Measurements from ENCODE around the gene ENTPD1.

ENTPD1 gene

GRCh38 chr10:95810198-95810976 is 54.4 kb downstream of the ENTPD1 start:
- Histone ChIP-seq H4K91ac (ENCODE audit: low read length) (no peak overlapping the region), H3K4me2 (ENCODE audit: low read length, poor library complexity, severe bottlenecking) (no peak overlapping the region), H2BK120ac (ENCODE audit: low read depth, low read length) (no peak overlapping the region), H2BK12ac (ENCODE audit: low read length in 2 of 2) (peak overlapping the region in 1 of 2 experiments; percentile 24), H3K18ac (ENCODE audit: low read depth in 1 of 2, low read length in 2 of 2) (no peak overlapping the region), H3K14ac (ENCODE audit: low read length in 2 of 2) (no peak overlapping the region), H3K27ac (ENCODE audit: low read length, poor library complexity, severe bottlenecking) (no peak overlapping the region), H2AK5ac (ENCODE audit: low read length, severe bottlenecking) (no peak overlapping the region), H2AFZ (ENCODE audit: low read depth, low read length) (no peak overlapping the region), H3K23ac (ENCODE audit: low read length in 2 of 2) (no peak overlapping the region), H3K9me3 (ENCODE audit: control insufficient read depth, low read length) (no peaks in the 10 kb centered on the region), H3K4me1 (ENCODE audit: control insufficient read depth, insufficient read depth, low read depth, low read length) (peaks cover 2% of the 10 kb centered on the region), H3K9ac (ENCODE audit: low read length) (no peak overlapping the region), H3K36me3 (ENCODE audit: control insufficient read depth in 1 of 2, insufficient read depth in 2 of 2, low read depth in 1 of 2, low read length in 2 of 2) (peaks cover 0 to 6% of the 10 kb centered on the region in 2 experiments), H2BK5ac (ENCODE audit: low read depth, low read length, poor library complexity, severe bottlenecking) (no peak overlapping the region), H3K4me3 (ENCODE audit: insufficient read depth in 1 of 2, low read depth in 1 of 2, low read length in 2 of 2) (no peak overlapping the region), H3K79me1 (replicated peaks; ENCODE audit: low read length, poor library complexity, severe bottlenecking) (no peaks in the 10 kb centered on the region), H2BK15ac (ENCODE audit: low read depth, poor library complexity, severe bottlenecking) (no peak overlapping the region), H4K8ac (ENCODE audit: low read length) (no peak overlapping the region), H3K27me3 (ENCODE audit: control insufficient read depth in 1 of 2, insufficient read depth in 1 of 2, low read length in 2 of 2) (no peaks in the 10 kb centered on the region), H3K4ac (ENCODE audit: low read depth in 1 of 2, low read length in 2 of 2) (no peak overlapping the region)
- 92% methylated on average over 16 of the region's 20 CpGs for WGBS
- DNase-seq, result no peak

- H3K4ac ChIP-seq (ENCODE audit: low read depth in 1 of 2, low read length in 2 of 2), result no peak overlapping the region
- no peaks in the 10 kb centered on the region for H3K9me3 ChIP-seq (ENCODE audit: control insufficient read depth, low read length)
- H4K91ac ChIP-seq (ENCODE audit: low read length), result peak overlapping the region; percentile 67
- H2BK15ac ChIP-seq (ENCODE audit: low read depth, poor library complexity, severe bottlenecking), result peak overlapping the region; percentile 19
- H3K4me3 ChIP-seq (ENCODE audit: insufficient read depth in 1 of 2, low read depth in 1 of 2, low read length in 2 of 2), result no peak overlapping the region
- H3K27me3 ChIP-seq (ENCODE audit: control insufficient read depth in 1 of 2, insufficient read depth in 1 of 2, low read length in 2 of 2), result no peaks in the 10 kb centered on the region
- no peak overlapping the region for H2AFZ ChIP-seq (ENCODE audit: low read depth, low read length)
- H2BK12ac ChIP-seq (ENCODE audit: low read length in 2 of 2), result peak overlapping the region; percentile 27 to 94
- no peak overlapping the region for H3K27ac ChIP-seq (ENCODE audit: low read length, poor library complexity, severe bottlenecking)
- peaks cover 0 to 6% of the 10 kb centered on the region in 2 experiments for H3K36me3 ChIP-seq (ENCODE audit: control insufficient read depth in 1 of 2, insufficient read depth in 2 of 2, low read depth in 1 of 2, low read length in 2 of 2)
- H3K4me2 ChIP-seq (ENCODE audit: low read length, poor library complexity, severe bottlenecking), result no peak overlapping the region
- H3K4me1 ChIP-seq (ENCODE audit: control insufficient read depth, insufficient read depth, low read depth, low read length), result peaks cover 2% of the 10 kb centered on the region
- no peak overlapping the region for H2BK5ac ChIP-seq (ENCODE audit: low read depth, low read length, poor library complexity, severe bottlenecking)
- no peak overlapping the region for H3K23ac ChIP-seq (ENCODE audit: low read length in 2 of 2)
- H2BK120ac ChIP-seq (ENCODE audit: low read depth, low read length), result peak overlapping the region; percentile 64
- H3K18ac ChIP-seq (ENCODE audit: low read depth in 1 of 2, low read length in 2 of 2), result peak overlapping the region; percentile 46 to 73
- no peak for DNase-seq
- H3K9ac ChIP-seq (ENCODE audit: low read length), result no peak overlapping the region
- 100% methylated on average over 1 of the region's 3 CpGs for WGBS
- no peak overlapping the region for H3K14ac ChIP-seq (ENCODE audit: low read length in 2 of 2)
- H3K79me1 ChIP-seq (replicated peaks; ENCODE audit: low read length, poor library complexity, severe bottlenecking), result no peaks in the 10 kb centered on the region
- peak overlapping the region; percentile 84 for H4K8ac ChIP-seq (ENCODE audit: low read length)
- H2AK5ac ChIP-seq (ENCODE audit: low read length, severe bottlenecking), result no peak overlapping the region
Observed at GRCh38 chr10:95813054-95813685, 57.2 kb downstream of the ENTPD1 start.

GRCh38 chr10:95814011-95814727 is 58.2 kb downstream of the ENTPD1 start:
- H4K8ac ChIP-seq (ENCODE audit: low read length), result peak overlapping the region; percentile 90
- peak overlapping the region in 1 of 2 experiments; percentile 84 for H3K18ac ChIP-seq (ENCODE audit: low read depth in 1 of 2, low read length in 2 of 2)
- H3K27ac ChIP-seq (ENCODE audit: low read length, poor library complexity, severe bottlenecking), result peak overlapping the region; percentile 8
- H3K4ac ChIP-seq (ENCODE audit: low read depth in 1 of 2, low read length in 2 of 2), result peak overlapping the region; percentile 69 to 98
- H2AK5ac ChIP-seq (ENCODE audit: low read length, severe bottlenecking), result peak overlapping the region; percentile 46
- no peaks in the 10 kb centered on the region for H3K79me1 ChIP-seq (replicated peaks; ENCODE audit: low read length, poor library complexity, severe bottlenecking)
- H3K36me3 ChIP-seq (ENCODE audit: control insufficient read depth in 1 of 2, insufficient read depth in 2 of 2, low read depth in 1 of 2, low read length in 2 of 2), result peaks cover 0 to 6% of the 10 kb centered on the region in 2 experiments
- peak overlapping the region; percentile 72 to 92 for H2BK12ac ChIP-seq (ENCODE audit: low read length in 2 of 2)
- no peaks in the 10 kb centered on the region for H3K9me3 ChIP-seq (ENCODE audit: control insufficient read depth, low read length)
- H2BK120ac ChIP-seq (ENCODE audit: low read depth, low read length), result peak overlapping the region; percentile 58
- H3K14ac ChIP-seq (ENCODE audit: low read length in 2 of 2), result no peak overlapping the region
- peak overlapping the region; percentile 78 for H4K91ac ChIP-seq (ENCODE audit: low read length)
- WGBS, result 43% methylated on average over 5 of the region's 7 CpGs
- H2AFZ ChIP-seq (ENCODE audit: low read depth, low read length), result no peak overlapping the region
- no peaks in the 10 kb centered on the region for H3K27me3 ChIP-seq (ENCODE audit: control insufficient read depth in 1 of 2, insufficient read depth in 1 of 2, low read length in 2 of 2)
- peaks cover 2% of the 10 kb centered on the region for H3K4me1 ChIP-seq (ENCODE audit: control insufficient read depth, insufficient read depth, low read depth, low read length)
- no peak overlapping the region for H3K9ac ChIP-seq (ENCODE audit: low read length)
- no peak overlapping the region for H3K4me2 ChIP-seq (ENCODE audit: low read length, poor library complexity, severe bottlenecking)
- no peak overlapping the region for H2BK15ac ChIP-seq (ENCODE audit: low read depth, poor library complexity, severe bottlenecking)
- no peak overlapping the region for H3K23ac ChIP-seq (ENCODE audit: low read length in 2 of 2)
- no peak overlapping the region for H3K4me3 ChIP-seq (ENCODE audit: insufficient read depth in 1 of 2, low read depth in 1 of 2, low read length in 2 of 2)
- DNase-seq, result peak; percentile 90
- no peak overlapping the region for H2BK5ac ChIP-seq (ENCODE audit: low read depth, low read length, poor library complexity, severe bottlenecking)

- no peak overlapping the region for H3K4ac ChIP-seq (ENCODE audit: low read depth in 1 of 2, low read length in 2 of 2)
- H3K79me1 ChIP-seq (replicated peaks; ENCODE audit: low read length, poor library complexity, severe bottlenecking), result no peaks in the 10 kb centered on the region
- no peak overlapping the region for H2BK5ac ChIP-seq (ENCODE audit: low read depth, low read length, poor library complexity, severe bottlenecking)
- H3K9me3 ChIP-seq (ENCODE audit: control insufficient read depth, low read length), result no peaks in the 10 kb centered on the region
- H3K27ac ChIP-seq (ENCODE audit: low read length, poor library complexity, severe bottlenecking), result no peak overlapping the region
- H2BK12ac ChIP-seq (ENCODE audit: low read length in 2 of 2), result peak overlapping the region in 1 of 2 experiments; percentile 12
- no peak overlapping the region for H3K23ac ChIP-seq (ENCODE audit: low read length in 2 of 2)
- H3K4me2 ChIP-seq (ENCODE audit: low read length, poor library complexity, severe bottlenecking), result no peak overlapping the region
- H4K8ac ChIP-seq (ENCODE audit: low read length), result no peak overlapping the region
- DNase-seq, result no peak
- H3K4me3 ChIP-seq (ENCODE audit: insufficient read depth in 1 of 2, low read depth in 1 of 2, low read length in 2 of 2), result no peak overlapping the region
- 97% methylated on average over 2 of the region's 2 CpGs for WGBS
- no peaks in the 10 kb centered on the region for H3K27me3 ChIP-seq (ENCODE audit: control insufficient read depth in 1 of 2, insufficient read depth in 1 of 2, low read length in 2 of 2)
- no peak overlapping the region for H2BK15ac ChIP-seq (ENCODE audit: low read depth, poor library complexity, severe bottlenecking)
- H3K14ac ChIP-seq (ENCODE audit: low read length in 2 of 2), result no peak overlapping the region
- no peak overlapping the region for H2AK5ac ChIP-seq (ENCODE audit: low read length, severe bottlenecking)
- H3K4me1 ChIP-seq (ENCODE audit: control insufficient read depth, insufficient read depth, low read depth, low read length), result peaks cover 2% of the 10 kb centered on the region
- H3K36me3 ChIP-seq (ENCODE audit: control insufficient read depth in 1 of 2, insufficient read depth in 2 of 2, low read depth in 1 of 2, low read length in 2 of 2), result no peaks in the 10 kb centered on the region
- H2AFZ ChIP-seq (ENCODE audit: low read depth, low read length), result no peak overlapping the region
- H2BK120ac ChIP-seq (ENCODE audit: low read depth, low read length), result no peak overlapping the region
- H3K18ac ChIP-seq (ENCODE audit: low read depth in 1 of 2, low read length in 2 of 2), result peak overlapping the region; percentile 11 to 54
- H4K91ac ChIP-seq (ENCODE audit: low read length), result peak overlapping the region; percentile 36
- no peak overlapping the region for H3K9ac ChIP-seq (ENCODE audit: low read length)
Observed at GRCh38 chr10:95815133-95815532, 59.2 kb downstream of the ENTPD1 start.

Data from mesenchymal stem cell (in vitro differentiated cells and primary cell).